Frontal cortex (tissue), 4 donors: ENCODE results near the gene MT1A. TPM values are rescaled to one million over a fixed set of nuclear protein-coding genes. Genes with fewer than 3 reads are reported as not detected.
A peak's percentile ranks its signal among the peaks of the same experiment; 100 is the strongest.

Source experiments
- DNase-seq, 2 donors: peaks; one replicate each; pipeline ENCODE4 v3.0.0; 2012; ENCODE audit warnings: low spot score in 2 of 2
- FAIRE-seq: peaks from 2 replicates; lab custom pipeline; 2012; peaks lifted over from hg19 to GRCh38; lab: Jason Lieb, UNC
- total RNA-seq: library from RNA; depleted of rRNA; stranded (reverse); fragments of >200 nt; gene quantifications from one replicate; pipeline ENCODE4 v1.2.3, GENCODE V29; 2014
- donor health status: control.
- donor health status: control.
- donor health status: control.

Gene MT1A
- total RNA-seq: not detected

DNA sequence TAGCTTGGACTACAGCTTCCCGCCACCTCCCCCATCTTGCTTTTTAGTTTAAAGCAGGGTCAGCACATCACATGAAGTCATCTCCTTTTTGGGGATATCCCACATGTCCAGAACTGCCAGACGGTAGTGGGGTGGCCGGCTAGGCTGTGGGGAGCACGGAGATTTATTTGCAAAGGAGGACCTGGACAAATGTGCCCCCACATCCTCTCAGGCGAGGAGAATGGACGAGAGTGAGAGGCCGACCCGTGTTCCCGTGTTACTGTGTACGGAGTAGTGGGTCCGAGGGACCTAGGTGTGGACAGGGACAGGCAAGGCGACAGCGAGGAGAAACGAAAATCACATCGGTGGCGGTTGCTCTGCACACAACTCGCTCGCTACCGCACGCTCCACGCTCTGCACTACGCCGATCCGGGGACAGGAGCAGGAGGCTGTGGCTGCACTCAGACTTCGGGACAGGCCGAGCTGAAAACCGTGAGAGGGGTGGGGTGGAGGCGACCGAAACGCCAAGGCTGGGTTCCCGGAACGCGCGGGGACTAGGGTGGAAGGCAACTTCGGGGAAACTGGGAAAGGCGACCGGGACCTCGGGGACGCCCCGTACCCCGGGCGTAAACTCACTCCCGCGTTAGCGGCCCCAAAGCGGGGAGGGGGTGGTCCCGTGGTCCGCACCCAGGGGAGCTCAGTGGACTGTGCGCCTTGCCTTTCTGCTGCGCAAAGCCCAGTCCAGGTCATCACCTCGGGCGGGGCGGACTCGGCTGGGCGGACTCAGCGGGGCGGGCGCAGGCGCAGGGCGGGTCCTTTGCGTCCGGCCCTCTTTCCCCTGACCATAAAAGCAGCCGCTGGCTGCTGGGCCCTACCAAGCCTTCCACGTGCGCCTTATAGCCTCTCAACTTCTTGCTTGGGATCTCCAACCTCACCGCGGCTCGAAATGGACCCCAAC, at the start of gene MT1A:
TSS of gene MT1A (plus strand) at position 853 of the 937 bp plus-strand sequence. CDS start at position 926, 73 bp downstream.
- DNase-seq: peak; percentile 54 to 71
- FAIRE-seq: no peak

- no peak for DNase-seq
- no peak for FAIRE-seq
Measured at GRCh38 chr16:56588781-56589140, 49.7 kb upstream of the MT1A start.

GRCh38 chr16:56589141-56590039, 49.1 kb upstream of the MT1A start, which contains the start of gene MT3:
MT3 (plus strand) TSS chr16:56589528; CDS start chr16:56589591, 63 bp downstream.
- no peak for FAIRE-seq

GRCh38 chr16:56591377-56592060, 46.9 kb upstream of the MT1A start:
- FAIRE-seq (no peak), DNase-seq (no peak)

More at GRCh38 chr16:56589141-56590039, 49.1 kb upstream of the MT1A start, which contains the start of gene MT3:
- DNase-seq: peak; percentile 72 to 75

DNA sequence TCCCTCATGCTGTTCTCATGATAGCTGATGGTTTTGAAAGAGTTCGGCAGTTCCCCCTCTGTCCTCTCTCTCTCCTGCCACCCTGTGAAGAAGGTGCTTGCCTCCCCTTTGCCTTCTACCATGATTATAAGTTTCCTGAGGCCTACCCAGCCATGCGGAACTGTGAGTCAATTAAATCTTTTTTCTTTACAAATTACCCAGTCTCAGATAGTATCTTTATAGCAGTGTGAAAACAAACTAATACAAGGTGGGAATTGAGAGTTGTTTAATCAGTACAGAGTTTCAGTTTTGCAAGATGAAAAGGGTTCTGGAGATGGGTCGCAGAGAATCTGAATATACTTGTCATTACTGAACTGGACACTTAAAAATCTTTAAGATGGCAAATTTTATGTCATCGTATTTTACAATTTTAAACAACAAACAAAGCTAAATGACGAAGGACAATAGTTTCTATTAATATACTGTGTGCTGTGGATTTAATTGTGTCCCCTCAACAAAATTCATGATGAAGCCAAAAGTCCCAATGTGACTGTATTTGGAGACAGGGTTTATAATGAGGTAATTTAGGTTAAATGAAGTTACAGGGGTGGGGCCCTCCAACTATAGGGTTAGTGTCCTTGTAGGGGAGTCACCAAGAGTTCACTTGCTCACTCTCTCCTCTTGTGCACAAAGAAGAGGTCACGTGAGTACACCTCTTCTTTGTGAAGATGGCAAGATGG, 44.7 kb upstream of the MT1A start:
- DNase-seq (no peak), FAIRE-seq (no peak)

DNA sequence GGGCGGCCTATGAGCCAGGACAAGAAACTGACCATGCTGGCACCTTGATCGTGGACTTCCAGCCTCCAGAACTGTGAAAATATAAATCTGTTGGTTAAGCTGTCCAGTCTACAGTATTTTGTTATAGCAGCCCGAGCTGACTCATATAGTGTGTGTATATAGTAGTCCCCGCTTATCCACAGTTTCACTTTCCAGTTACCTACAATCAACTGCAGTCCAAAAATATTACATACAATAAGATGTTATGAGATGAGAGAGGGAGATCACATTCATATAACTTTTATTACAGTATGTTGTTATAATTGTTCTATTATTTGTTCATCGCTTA, 44.2 kb upstream of the MT1A start:
- DNase-seq (no peak), FAIRE-seq (no peak)

DNA sequence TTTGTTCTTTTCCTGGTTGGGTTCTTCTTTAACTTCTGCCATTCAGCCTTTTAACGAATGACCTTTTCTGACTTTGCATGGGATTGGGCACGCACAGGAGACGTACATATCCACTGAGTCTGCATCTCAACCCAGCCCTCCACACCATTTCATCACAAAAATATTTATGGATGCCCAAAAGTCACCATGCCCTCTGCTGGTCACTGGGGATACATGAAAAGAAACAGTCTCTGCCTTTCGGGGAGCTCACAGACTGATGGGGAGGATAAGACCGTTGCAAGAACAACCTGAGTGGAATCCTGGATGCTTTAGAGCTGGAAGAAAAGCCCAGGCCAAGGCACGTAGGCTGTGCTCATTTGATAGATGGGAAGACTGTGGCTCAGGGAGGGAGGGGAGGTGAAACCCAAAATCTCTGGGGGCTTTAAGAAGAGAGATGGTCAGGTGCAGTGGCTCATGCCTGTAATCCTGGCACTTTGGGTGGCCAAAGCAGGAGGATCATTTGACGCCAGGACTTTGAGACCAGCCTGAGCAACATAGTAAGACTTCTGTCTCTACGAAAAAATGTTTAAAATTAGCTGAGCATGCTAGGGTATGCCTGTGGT, 38.0 kb upstream of the MT1A start:
- FAIRE-seq (no peak), DNase-seq (no peak)

- DNase-seq: no peak
- no peak for FAIRE-seq
Measured at GRCh38 chr16:56601325-56601724, 37.1 kb upstream of the MT1A start.

GRCh38 chr16:56603589-56603988, 34.9 kb upstream of the MT1A start:
- DNase-seq (no peak), FAIRE-seq (no peak)

DNA sequence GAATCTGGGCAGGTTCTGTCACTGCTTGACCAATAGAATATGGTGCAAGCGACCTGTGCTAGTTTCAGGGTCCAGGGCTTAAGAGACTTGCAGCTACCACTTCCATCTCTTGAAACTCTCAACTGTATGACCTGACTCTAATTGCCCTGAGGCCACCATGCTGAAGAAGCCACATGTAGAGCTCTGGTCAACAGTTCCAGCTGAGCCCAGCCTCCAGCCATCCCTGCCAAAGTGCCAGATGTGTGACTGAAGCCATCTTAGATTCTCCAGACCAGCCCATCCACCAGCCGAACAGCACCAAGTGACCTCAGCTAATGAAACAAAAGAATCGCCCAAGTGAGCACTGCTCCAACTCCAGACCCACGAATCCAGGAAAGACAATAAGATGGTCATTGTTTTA, 33.5 kb upstream of the MT1A start:
- FAIRE-seq: no peak
- DNase-seq: no peak

DNA sequence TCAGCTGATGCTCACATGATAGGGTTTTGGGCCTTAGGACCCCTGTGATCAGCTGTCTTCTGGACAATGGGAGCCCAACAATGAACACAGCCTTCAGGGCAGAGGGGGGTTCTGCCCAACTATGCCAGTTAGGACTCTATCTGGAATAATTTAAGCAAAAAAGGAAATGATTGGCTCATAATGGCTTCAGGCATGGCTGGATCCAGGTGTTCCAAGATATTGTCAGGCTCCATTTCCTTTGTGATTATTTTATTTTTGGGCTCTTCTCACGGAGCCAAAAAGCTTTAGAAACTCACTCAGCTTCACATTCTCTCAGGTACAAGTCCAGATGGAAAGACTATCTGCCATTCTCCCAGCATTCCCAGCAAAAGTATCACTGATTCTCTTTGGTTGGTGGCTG, 33.0 kb upstream of the MT1A start:
- FAIRE-seq: no peak

DNA sequence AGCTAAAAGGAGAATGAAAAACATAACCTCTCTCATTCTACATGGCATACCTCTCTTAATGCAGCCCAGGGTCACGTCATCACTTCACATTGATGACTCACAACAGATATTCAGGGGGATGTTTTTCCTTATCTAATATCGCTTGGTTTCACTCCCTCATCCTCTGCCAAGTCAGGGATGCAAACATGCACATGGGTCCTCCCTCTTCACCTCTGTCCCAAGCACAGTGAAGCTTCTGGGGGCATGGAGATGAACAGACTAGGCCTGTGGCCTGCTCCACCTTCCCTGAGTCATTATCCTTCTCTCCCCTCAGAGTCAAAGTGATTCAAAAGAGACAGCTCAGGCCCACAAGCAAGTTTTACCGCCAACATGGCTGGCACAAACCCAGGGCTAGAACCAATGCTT, 32.4 kb upstream of the MT1A start:
- DNase-seq: no peak
- no peak for FAIRE-seq

More for the DNA sequence above, 33.0 kb upstream of the MT1A start:
- DNase-seq: no peak

DNA sequence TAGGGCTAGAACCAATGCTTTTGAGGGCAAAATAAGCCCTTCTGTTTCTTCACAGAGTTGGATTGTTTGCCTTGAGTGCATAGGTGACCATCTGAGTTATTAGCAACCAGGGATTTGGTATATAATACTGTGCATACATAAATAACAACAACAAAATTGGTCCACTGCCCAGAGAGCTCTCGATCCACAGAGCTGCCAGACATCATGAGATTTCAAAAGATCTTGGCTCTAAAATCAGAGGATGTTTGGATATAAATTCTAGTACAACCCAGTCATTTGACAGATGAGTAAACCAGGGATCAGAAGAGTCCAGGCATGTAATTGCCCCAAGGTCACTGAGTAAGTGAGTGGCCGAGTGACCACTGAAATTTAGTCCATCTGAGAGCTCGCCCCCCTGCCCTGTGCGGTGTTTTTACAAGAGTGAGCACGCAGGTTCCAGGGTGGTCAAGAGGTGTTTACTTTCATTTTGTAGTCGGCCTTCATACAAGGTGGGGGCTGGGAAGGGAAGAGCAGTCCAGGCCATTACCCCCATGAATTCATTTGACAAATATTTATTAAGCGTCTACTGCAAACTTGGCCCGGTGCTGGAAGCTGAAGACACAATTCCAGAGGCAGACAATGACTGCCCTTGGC, 31.9 kb upstream of the MT1A start:
- no peak for FAIRE-seq
- no peak for DNase-seq

DNA sequence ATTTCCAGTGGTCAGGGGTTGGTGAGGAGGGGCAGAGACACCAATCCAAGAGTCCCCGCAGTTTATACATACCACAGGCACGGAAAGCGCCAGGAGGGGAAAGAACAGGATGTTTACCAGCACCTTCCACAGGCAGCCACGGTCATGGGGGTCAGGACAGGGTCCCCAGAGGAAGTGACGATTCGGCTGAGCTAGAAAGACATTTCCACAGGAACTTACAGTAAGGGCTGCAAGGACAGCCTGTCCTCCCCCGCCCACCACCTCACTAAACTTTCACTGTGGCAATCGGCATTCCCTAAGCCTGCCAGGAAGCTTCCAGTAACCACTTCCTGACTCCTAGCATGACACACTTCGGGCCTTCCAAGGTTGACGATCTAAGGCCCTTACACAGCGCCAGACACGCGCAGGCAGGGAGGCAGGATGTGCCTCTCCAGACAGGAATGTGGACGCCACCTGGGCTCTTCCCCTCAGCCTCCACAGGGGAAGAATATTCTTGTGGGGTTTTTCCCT, 31.3 kb upstream of the MT1A start:
- FAIRE-seq: no peak

DNA sequence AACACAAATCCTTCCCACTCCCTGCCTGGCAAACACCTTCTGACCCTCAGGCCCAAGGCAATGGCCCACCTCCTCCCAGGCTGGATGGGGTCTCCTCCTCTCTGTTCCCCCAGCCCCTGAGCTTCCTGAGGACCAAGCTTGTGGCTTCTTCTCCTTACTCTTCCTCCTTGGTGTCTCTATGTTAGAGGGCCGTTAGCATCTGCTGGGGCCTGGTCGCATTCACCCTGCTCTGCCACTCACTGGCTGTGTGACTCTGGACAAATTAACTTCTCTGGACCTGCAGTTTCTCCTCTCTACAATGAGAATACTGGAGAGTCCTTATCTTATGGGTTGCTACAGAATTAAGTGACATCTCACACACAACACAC, 30.8 kb upstream of the MT1A start:
- DNase-seq: no peak
- FAIRE-seq: no peak

More for the DNA sequence above, 31.3 kb upstream of the MT1A start:
- no peak for DNase-seq

GRCh38 chr16:56608043-56608875, 30.2 kb upstream of the MT1A start, which contains the start of gene MT2A:
MT2A (plus strand) TSS chr16:56608584; CDS start chr16:56608656, 72 bp downstream.
- FAIRE-seq: no peak
- DNase-seq: peak; percentile 87 to 91

- DNase-seq (no peak), FAIRE-seq (no peak)
Measured at GRCh38 chr16:56608876-56609462, 29.5 kb upstream of the MT1A start.
